Fibroblast of lung (primary cell): Measurements from ENCODE around the gene KRTDAP. TPM values are rescaled to one million over a fixed set of nuclear protein-coding genes. Genes with fewer than 3 reads are reported as not detected.

Experiments
- DNase-seq, 2 donors: peaks; one replicate each; pipeline versions ENCODE4 v3.0.0 to v3.0.0-alpha.2; 2010; ENCODE audit warnings: low read depth in 2 of 2
- H2AFZ ChIP-seq: 2 replicates; pipeline ENCODE4 v1.5.1; 2012; ENCODE audit warnings: low read length, control low read depth, inconsistent platforms
- H3K27ac ChIP-seq: 2 replicates; pipeline ENCODE4 v1.5.1; 2011; ENCODE audit warnings: low read length, control low read depth; ENCODE audit not compliant: insufficient read depth
- H3K27me3 ChIP-seq: 2 replicates; pipeline ENCODE4 v1.5.1; 2011; ENCODE audit warnings: mild to moderate bottlenecking, low read length; ENCODE audit not compliant: control insufficient read depth, insufficient read depth
- H3K36me3 ChIP-seq: 2 replicates; pipeline ENCODE4 v1.5.1; 2011; ENCODE audit warnings: low read length; ENCODE audit not compliant: control insufficient read depth, insufficient read depth
- H3K4me1 ChIP-seq: 2 replicates; pipeline ENCODE4 v1.5.1; 2011; ENCODE audit warnings: low read length; ENCODE audit not compliant: control insufficient read depth, insufficient read depth; ENCODE audit errors: extremely low read depth
- H3K4me2 ChIP-seq: 2 replicates; pipeline ENCODE4 v1.5.1; 2011; ENCODE audit warnings: low read length, control low read depth; ENCODE audit not compliant: insufficient read depth; ENCODE audit errors: extremely low read depth
- H3K4me3 ChIP-seq, 4 experiments: fragments of 200-600 bp in 1 of 4; sonication (generic) in 1 of 4; replicated peaks in 1 of 4; 2 replicates each; pipeline ENCODE4 v1.5.1; 2011 to 2016; ENCODE audit warnings: low read length in 4 of 4, low read depth in 3 of 4, mild to moderate bottlenecking in 3 of 4, control low read depth in 2 of 4, inconsistent platforms in 1 of 4, mixed read lengths in 1 of 4; ENCODE audit not compliant: insufficient read depth in 1 of 4; ENCODE audit errors: control extremely low read depth in 1 of 4
- H3K79me2 ChIP-seq: 2 replicates; pipeline ENCODE4 v1.5.1; 2012; ENCODE audit warnings: mild to moderate bottlenecking, low read length, inconsistent platforms; ENCODE audit not compliant: control insufficient read depth, insufficient read depth
- H3K9ac ChIP-seq: 2 replicates; pipeline ENCODE4 v1.5.1; 2011; ENCODE audit warnings: mild to moderate bottlenecking, low read length, control low read depth; ENCODE audit not compliant: insufficient read depth
- H3K9me3 ChIP-seq: 2 replicates; pipeline ENCODE4 v1.5.1; 2012; ENCODE audit warnings: low read depth, low read length; ENCODE audit not compliant: control insufficient read depth, insufficient read depth
- H4K20me1 ChIP-seq: 2 replicates; pipeline ENCODE4 v1.5.1; 2011; ENCODE audit warnings: low read length; ENCODE audit not compliant: control insufficient read depth, insufficient read depth; ENCODE audit errors: extremely low read depth
- EZH2 ChIP-seq: IDR thresholded peaks from 2 replicates; pipeline ENCODE4 v1.5.1; 2012; ENCODE audit warnings: low read length, control low read depth, mild to moderate bottlenecking; ENCODE audit errors: missing control alignments
- polyA plus RNA-seq, 2 donors: library from polyadenylated mRNA; depleted of rRNA in 1 of 2; stranded (reverse) in 1 of 2; unstranded in 1 of 2; fragments of >200 nt; gene quantifications; 2 replicates each; pipeline ENCODE4 v1.2.1, GENCODE V29; 2011 to 2012; ENCODE audit warnings: missing spikeins in 1 of 2
- total RNA-seq: library from RNA; depleted of rRNA; stranded (reverse); fragments of >200 nt; gene quantifications from 2 replicates; pipeline ENCODE4 v1.2.1, GENCODE V29; 2014
- TF ChIP-seq, protein P1 (sequence below), 2 donors: IDR thresholded peaks in 1 of 2; conservative IDR thresholded peaks in 1 of 2; 1 replicate in 1 of 2; 2 replicates in 1 of 2; pipeline ENCODE4 v1.5.1; 2011 to 2012; ENCODE audit warnings: low read length in 2 of 2, control low read depth in 1 of 2, inconsistent platforms in 1 of 2, low read depth in 1 of 2, mild to moderate bottlenecking in 1 of 2

Gene KRTDAP
- total and polyA plus RNA-seq, 2 donors (not counting 1 experiment from before 2014, with no cell fraction given), result not detected

DNA sequence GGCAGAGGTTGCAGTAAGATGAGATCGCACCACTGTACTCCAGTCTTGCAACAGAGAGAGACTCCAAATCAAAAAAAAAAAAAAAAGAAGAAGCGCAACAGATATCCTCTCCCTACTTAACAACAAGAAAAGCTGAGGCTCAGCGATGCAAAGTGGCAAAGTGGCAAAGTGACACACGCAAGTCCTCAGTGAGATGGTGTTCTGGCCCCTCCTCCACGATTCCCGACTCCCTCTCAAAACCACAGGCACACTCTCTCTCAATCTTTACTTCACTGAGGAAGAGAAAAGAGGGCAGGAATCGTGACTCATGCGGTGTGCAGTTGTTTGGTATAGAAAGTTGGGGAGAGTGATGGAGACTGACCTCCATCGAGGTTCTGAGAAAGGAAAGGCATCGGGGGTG is 29.7 kb downstream of the KRTDAP start:
- no peaks in the 10 kb centered on the region for H4K20me1 ChIP-seq
- no peak for TF ChIP-seq EZH2
- TF ChIP-seq, protein P1, sequence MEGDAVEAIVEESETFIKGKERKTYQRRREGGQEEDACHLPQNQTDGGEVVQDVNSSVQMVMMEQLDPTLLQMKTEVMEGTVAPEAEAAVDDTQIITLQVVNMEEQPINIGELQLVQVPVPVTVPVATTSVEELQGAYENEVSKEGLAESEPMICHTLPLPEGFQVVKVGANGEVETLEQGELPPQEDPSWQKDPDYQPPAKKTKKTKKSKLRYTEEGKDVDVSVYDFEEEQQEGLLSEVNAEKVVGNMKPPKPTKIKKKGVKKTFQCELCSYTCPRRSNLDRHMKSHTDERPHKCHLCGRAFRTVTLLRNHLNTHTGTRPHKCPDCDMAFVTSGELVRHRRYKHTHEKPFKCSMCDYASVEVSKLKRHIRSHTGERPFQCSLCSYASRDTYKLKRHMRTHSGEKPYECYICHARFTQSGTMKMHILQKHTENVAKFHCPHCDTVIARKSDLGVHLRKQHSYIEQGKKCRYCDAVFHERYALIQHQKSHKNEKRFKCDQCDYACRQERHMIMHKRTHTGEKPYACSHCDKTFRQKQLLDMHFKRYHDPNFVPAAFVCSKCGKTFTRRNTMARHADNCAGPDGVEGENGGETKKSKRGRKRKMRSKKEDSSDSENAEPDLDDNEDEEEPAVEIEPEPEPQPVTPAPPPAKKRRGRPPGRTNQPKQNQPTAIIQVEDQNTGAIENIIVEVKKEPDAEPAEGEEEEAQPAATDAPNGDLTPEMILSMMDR (conservative IDR thresholded peaks at IDR 0.05 in 1 of 2, IDR thresholded peaks at IDR 0.05 in 1 of 2; ENCODE audit: low read depth in 1 of 2, low read length in 2 of 2), result no peak
- no peak overlapping the region for H3K27ac ChIP-seq
- no peak overlapping the region for H2AFZ ChIP-seq
- H3K9ac ChIP-seq, result no peak overlapping the region
- no peak for DNase-seq
- H3K27me3 ChIP-seq, result no peaks in the 10 kb centered on the region
- no peak overlapping the region for H3K4me3 ChIP-seq
- no peaks in the 10 kb centered on the region for H3K36me3 ChIP-seq
- no peaks in the 10 kb centered on the region for H3K4me1 ChIP-seq
- H3K9me3 ChIP-seq, result no peaks in the 10 kb centered on the region
- H3K79me2 ChIP-seq, result no peaks in the 10 kb centered on the region
- no peak overlapping the region for H3K4me2 ChIP-seq

DNA sequence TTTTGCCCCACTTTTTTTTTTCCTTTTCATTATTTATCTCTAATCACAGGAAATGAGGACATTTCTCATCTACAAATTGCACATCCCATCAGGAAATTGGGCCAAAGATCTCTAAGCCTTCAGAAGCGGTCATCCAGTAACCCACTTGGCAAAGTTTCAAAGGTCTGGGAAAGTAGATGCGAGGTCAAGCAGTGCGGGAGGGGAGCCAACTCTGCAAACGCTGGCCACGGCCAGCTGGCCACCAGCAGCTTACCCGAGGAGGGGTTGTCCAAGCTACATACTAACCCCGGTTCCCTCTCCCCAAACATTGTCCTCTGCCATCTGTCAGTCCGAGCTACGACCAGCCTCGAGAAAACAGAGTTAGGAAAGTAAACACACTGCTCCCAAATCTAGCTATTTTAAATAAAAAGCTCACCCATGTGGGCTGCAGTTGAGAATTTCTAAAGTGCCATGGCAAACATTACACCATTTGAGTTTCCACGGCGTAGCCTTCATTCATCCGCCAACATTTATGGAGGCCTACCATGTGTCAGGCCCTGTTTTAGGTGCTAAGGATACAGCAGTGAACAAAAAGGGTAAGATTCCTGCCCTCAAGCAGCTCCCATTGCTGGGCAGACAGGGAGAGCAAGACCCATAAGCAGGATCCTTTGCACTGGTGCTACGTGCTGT is 30.7 kb downstream of the KRTDAP start:
- Histone ChIP-seq H3K4me3 (no peak overlapping the region), H3K9me3 (no peaks in the 10 kb centered on the region), H3K36me3 (no peaks in the 10 kb centered on the region), H3K9ac (no peak overlapping the region), H3K4me2 (no peak overlapping the region), H3K27me3 (no peaks in the 10 kb centered on the region), H3K4me1 (no peaks in the 10 kb centered on the region), H2AFZ (no peak overlapping the region), H4K20me1 (no peaks in the 10 kb centered on the region), H3K27ac (no peak overlapping the region), H3K79me2 (no peaks in the 10 kb centered on the region)
- peak in 1 of 2 donors; percentile 87 for DNase-seq
- TF ChIP-seq, protein P1 (conservative IDR thresholded peaks at IDR 0.05 in 1 of 2, IDR thresholded peaks at IDR 0.05 in 1 of 2; ENCODE audit: low read depth in 1 of 2, low read length in 2 of 2), result no peak
- no peak for TF ChIP-seq EZH2

DNA sequence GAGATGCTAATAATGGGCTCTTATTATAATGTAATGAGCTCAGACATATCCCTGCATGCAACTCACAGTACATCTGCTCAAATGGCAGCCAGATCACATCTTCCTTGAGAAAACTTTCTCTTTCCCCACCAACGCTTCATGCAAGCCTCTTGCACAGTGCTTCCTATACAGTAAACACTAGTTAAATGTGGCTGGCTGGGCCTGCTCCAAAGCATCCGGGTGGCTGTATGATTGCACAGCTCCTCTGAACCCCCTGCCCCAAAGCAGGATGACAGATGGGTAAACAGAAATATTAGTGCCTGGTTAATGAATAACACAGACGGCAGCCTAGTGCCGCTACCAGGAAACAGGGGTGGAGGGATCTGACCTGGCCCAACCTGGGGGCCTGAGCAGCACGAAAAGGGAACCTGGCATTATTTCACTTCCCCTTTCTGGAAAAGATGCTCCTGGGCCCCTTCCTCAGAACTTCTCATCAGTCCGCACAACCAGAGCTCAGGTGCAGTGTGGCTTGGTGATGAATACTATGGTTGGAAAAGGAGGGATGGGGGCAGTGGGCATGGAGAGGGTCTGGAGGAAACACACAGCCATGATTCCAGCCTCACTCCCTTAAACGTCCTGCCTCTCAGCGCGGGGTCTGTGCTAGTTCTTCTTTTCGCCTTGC is 31.4 kb downstream of the KRTDAP start:
- Histone ChIP-seq H2AFZ (no peak overlapping the region), H3K4me3 (no peak overlapping the region), H3K4me1 (no peaks in the 10 kb centered on the region), H3K79me2 (no peaks in the 10 kb centered on the region), H3K36me3 (no peaks in the 10 kb centered on the region), H4K20me1 (no peaks in the 10 kb centered on the region), H3K27me3 (no peaks in the 10 kb centered on the region), H3K4me2 (no peak overlapping the region), H3K9ac (no peak overlapping the region), H3K27ac (no peak overlapping the region), H3K9me3 (no peaks in the 10 kb centered on the region)
- DNase-seq, result peak in 1 of 2 donors; percentile 60
- TF ChIP-seq, protein P1 (conservative IDR thresholded peaks at IDR 0.05 in 1 of 2, IDR thresholded peaks at IDR 0.05 in 1 of 2; ENCODE audit: low read depth in 1 of 2, low read length in 2 of 2), result no peak
- TF ChIP-seq EZH2, result no peak
